Vagina (tissue), 2 donors: ENCODE data around the gene ITIH5.

Experiments
- CTCF ChIP-seq, 3 experiments: fragments of 450-650 bp in 2 of 3; fragments of 200-600 bp in 1 of 3; sonication (generic) in 1 of 3; IDR thresholded peaks; one replicate each; pipeline ENCODE4 v1.5.1; 2017 to 2019; ENCODE audit warnings: antibody characterized with exemption in 3 of 3, mild to moderate bottlenecking in 2 of 3, moderate library complexity in 2 of 3
- POLR2A ChIP-seq, 2 donors: fragments of 450-650 bp; IDR thresholded peaks; one replicate each; pipeline ENCODE4 v1.6.1; 2017; ENCODE audit warnings: antibody characterized with exemption in 2 of 2, mild to moderate bottlenecking in 2 of 2, moderate library complexity in 2 of 2
- POLR2AphosphoS5 ChIP-seq, 2 donors: sonication (generic); formaldehyde crosslinking; IDR thresholded peaks; one replicate each; pipeline ENCODE4 v1.9.0; 2017; ENCODE audit warnings: antibody characterized with exemption in 2 of 2, mild to moderate bottlenecking in 2 of 2, low read depth in 1 of 2; ENCODE audit not compliant: insufficient read depth in 1 of 2

GRCh38 chr10:7518693-7519092, 148.1 kb downstream of the ITIH5 start:
- no peak for TF ChIP-seq POLR2AphosphoS5 (IDR thresholded peaks at IDR 0.05; ENCODE audit: insufficient read depth in 1 of 2, low read depth in 1 of 2)
- no peak for TF ChIP-seq CTCF (IDR thresholded peaks at IDR 0.05)
- TF ChIP-seq POLR2A (IDR thresholded peaks at IDR 0.05): no peak
